ENCODE data around the gene CACNB3.

CACNB3 gene

GRCh38 chr12:48862760-48863159 lies 44.5 kb downstream of the CACNB3 start:
- H3K4me3 ChIP-seq (ENCODE audit: low read depth, low read length) = no peak overlapping the region
- DNase-seq (ENCODE audit: low read depth) = no peak
- TF ChIP-seq CTCF (IDR thresholded peaks at IDR 0.05; ENCODE audit: control insufficient read depth, extremely low read depth, insufficient read depth) = no peak

- no peak for TF ChIP-seq CTCF (IDR thresholded peaks at IDR 0.05; ENCODE audit: control insufficient read depth, extremely low read depth, insufficient read depth)
- H3K4me3 ChIP-seq (ENCODE audit: low read depth, low read length) = no peak overlapping the region
- no peak for DNase-seq (ENCODE audit: low read depth)
These were observed 45.0 kb downstream of the CACNB3 start for GRCh38 chr12:48863291-48863690.

GRCh38 chr12:48865281-48866051 lies 47.2 kb downstream of the CACNB3 start, which contains the start of gene RND1:
RND1 (minus strand) TSS chr12:48865870; CDS start chr12:48865767, 103 bp downstream.
- DNase-seq (ENCODE audit: low read depth) = peak; percentile 27
- H3K4me3 ChIP-seq (ENCODE audit: low read depth, low read length) = peak within 1 kb of the TSS; percentile 21; the same call in 1 of the 2 replicates
- TF ChIP-seq CTCF (IDR thresholded peaks at IDR 0.05; ENCODE audit: control insufficient read depth, extremely low read depth, insufficient read depth) = no peak

- TF ChIP-seq CTCF (IDR thresholded peaks at IDR 0.05; ENCODE audit: control insufficient read depth, extremely low read depth, insufficient read depth) = no peak
- H3K4me3 ChIP-seq (ENCODE audit: low read depth, low read length) = no peak overlapping the region
- no peak for DNase-seq (ENCODE audit: low read depth)
These were observed 47.9 kb downstream of the CACNB3 start for GRCh38 chr12:48866052-48866711.

- no peak overlapping the region for H3K4me3 ChIP-seq (ENCODE audit: low read depth, low read length)
- no peak for TF ChIP-seq CTCF (IDR thresholded peaks at IDR 0.05; ENCODE audit: control insufficient read depth, extremely low read depth, insufficient read depth)
- DNase-seq (ENCODE audit: low read depth) = no peak
These were observed 50.2 kb downstream of the CACNB3 start for GRCh38 chr12:48868451-48868850.

- no peak for DNase-seq (ENCODE audit: low read depth)
- TF ChIP-seq CTCF (IDR thresholded peaks at IDR 0.05; ENCODE audit: control insufficient read depth, extremely low read depth, insufficient read depth) = no peak
- no peak overlapping the region for H3K4me3 ChIP-seq (ENCODE audit: low read depth, low read length)
These were observed 50.9 kb downstream of the CACNB3 start for GRCh38 chr12:48869191-48869590.
